ENCODE results near the gene TMEM237.

The TMEM237 gene

DNA sequence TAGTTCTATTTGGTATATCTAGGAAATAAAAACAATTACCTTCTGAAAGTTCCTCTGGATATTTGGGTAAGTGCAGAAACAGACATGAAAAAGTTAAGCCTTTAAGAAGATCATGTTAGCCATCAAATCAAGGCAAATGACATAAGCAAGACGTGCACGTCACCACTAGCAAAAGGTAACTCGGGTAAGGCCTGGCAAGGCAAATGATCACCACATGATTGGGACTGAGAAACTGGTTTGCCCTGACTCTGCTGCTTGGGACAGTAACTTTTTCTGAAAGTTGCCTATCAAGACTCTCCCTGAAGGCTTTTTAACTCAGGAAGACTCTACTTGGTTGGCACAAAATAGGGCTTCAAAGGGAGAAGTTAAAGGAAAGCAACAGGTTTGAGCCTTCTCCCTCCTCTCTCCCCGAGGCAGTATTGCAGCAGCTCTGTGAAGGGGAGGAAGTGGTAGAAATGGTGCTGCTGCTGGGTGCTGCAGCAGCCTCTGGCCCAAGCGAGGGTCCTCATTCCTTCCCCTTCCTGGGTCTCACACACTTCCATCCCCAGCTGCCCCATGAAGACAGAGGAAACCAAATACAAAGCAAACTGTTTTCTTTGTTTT lies 17.1 kb upstream of the TMEM237 start:
- ChIA-PET POLR2A (no interaction called here), CTCF (no interaction called here)
- no peak overlapping the region for H3K4me3 ChIP-seq (ENCODE audit: low read depth, low read length)
- H3K27ac ChIP-seq (ENCODE audit: extremely low read depth, low read depth, low read length): no peak overlapping the region
- H3K9me3 ChIP-seq (ENCODE audit: control insufficient read depth, insufficient read depth, low read depth, low read length): no peaks in the 10 kb centered on the region
- H3K4me1 ChIP-seq (ENCODE audit: control insufficient read depth, insufficient read depth, low read length): no peaks in the 10 kb centered on the region
- no peaks in the 10 kb centered on the region for H3K36me3 ChIP-seq (ENCODE audit: control insufficient read depth in 2 of 2, insufficient read depth in 1 of 2, low read length in 2 of 2)
- peak; percentile 72 for TF ChIP-seq SCRT2 (tag by site-specific recombination; IDR thresholded peaks at IDR 0.05)
- TF ChIP-seq, protein P1, sequence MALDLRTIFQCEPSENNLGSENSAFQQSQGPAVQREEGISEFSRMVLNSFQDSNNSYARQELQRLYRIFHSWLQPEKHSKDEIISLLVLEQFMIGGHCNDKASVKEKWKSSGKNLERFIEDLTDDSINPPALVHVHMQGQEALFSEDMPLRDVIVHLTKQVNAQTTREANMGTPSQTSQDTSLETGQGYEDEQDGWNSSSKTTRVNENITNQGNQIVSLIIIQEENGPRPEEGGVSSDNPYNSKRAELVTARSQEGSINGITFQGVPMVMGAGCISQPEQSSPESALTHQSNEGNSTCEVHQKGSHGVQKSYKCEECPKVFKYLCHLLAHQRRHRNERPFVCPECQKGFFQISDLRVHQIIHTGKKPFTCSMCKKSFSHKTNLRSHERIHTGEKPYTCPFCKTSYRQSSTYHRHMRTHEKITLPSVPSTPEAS (tag by site-specific recombination; IDR thresholded peaks at IDR 0.05): no peak

DNA sequence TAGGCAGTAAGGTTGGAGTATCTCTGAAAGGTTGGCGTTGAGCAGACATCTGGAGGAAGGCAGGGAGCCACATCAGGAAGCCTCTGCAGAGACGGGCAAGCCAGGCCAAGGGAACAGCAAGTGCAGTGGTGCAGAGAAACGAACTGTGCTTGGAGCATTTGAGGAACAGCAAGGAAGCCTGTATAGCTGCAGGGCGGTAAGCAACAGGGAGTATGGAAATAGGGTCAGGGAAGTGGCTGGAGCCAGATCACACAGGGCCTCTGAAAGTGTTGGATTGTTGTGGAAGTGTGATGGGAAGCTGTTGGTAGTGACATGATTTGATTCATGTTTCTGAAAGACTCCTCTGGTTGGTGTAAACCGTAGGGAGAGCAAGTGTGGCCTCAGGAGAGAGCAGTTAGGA lies 13.4 kb upstream of the TMEM237 start:
- ChIA-PET POLR2A (no interaction called here), CTCF (interaction anchor here (0.6 to 0.7 kb wide), 2 partner anchors 30 to 201 kb away, joined by 3 to 4 read pairs; no protein-coding TSS in a partner anchor)
- H3K27ac ChIP-seq (ENCODE audit: extremely low read depth, low read depth, low read length): no peak overlapping the region
- no peaks in the 10 kb centered on the region for H3K4me1 ChIP-seq (ENCODE audit: control insufficient read depth, insufficient read depth, low read length)
- no peaks in the 10 kb centered on the region for H3K36me3 ChIP-seq (ENCODE audit: control insufficient read depth in 2 of 2, insufficient read depth in 1 of 2, low read length in 2 of 2)
- H3K9me3 ChIP-seq (ENCODE audit: control insufficient read depth, insufficient read depth, low read depth, low read length): no peaks in the 10 kb centered on the region
- H3K4me3 ChIP-seq (ENCODE audit: low read depth, low read length): no peak overlapping the region
- no peak for TF ChIP-seq ZNF239 (tag by site-specific recombination; IDR thresholded peaks at IDR 0.05)
- 0 out of 2 replicates have a peak, but pooled peaks have one; percentile 35 for TF ChIP-seq ZIC2 (tag by site-specific recombination; IDR thresholded peaks at IDR 0.05)

DNA sequence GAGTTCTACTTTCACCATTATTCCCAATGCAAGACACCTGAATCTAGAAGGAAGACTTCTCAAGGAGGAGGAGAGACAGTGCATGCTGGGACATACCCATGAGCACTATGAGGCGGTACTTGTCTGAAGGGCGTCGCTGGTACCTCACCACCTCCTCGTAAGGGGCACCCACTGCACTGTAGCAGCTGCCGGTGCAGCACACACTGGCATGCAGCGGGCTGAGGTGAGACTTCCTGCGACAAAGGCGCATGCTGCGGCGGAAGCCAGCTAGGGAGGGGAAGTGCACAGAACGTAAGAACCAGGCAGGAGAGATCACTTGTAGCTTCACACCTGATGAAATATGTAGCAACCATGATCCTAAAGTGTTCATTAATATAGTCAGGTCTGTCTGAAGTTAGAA lies 12.8 kb upstream of the TMEM237 start:
- H3K27ac ChIP-seq (ENCODE audit: extremely low read depth, low read depth, low read length): no peak overlapping the region
- no peaks in the 10 kb centered on the region for H3K36me3 ChIP-seq (ENCODE audit: control insufficient read depth in 2 of 2, insufficient read depth in 1 of 2, low read length in 2 of 2)
- H3K4me1 ChIP-seq (ENCODE audit: control insufficient read depth, insufficient read depth, low read length): no peaks in the 10 kb centered on the region
- no peak for TF ChIP-seq KLF1 (tag by site-specific recombination; IDR thresholded peaks at IDR 0.05)
- no peak for TF ChIP-seq WT1 (tag by site-specific recombination; IDR thresholded peaks at IDR 0.05)
- TF ChIP-seq OSR2 (tag by site-specific recombination; IDR thresholded peaks at IDR 0.05): no peak
- TF ChIP-seq ZNF184 (tag by site-specific recombination; IDR thresholded peaks at IDR 0.05): no peak
- TF ChIP-seq ZNF549 (tag by site-specific recombination; IDR thresholded peaks at IDR 0.05): no peak
- TF ChIP-seq, protein P2, sequence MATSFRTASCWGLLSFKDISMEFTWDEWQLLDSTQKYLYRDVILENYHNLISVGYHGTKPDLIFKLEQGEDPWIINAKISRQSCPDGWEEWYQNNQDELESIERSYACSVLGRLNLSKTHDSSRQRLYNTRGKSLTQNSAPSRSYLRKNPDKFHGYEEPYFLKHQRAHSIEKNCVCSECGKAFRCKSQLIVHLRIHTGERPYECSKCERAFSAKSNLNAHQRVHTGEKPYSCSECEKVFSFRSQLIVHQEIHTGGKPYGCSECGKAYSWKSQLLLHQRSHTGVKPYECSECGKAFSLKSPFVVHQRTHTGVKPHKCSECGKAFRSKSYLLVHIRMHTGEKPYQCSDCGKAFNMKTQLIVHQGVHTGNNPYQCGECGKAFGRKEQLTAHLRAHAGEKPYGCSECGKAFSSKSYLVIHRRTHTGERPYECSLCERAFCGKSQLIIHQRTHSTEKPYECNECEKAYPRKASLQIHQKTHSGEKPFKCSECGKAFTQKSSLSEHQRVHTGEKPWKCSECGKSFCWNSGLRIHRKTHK (tag by site-specific recombination; IDR thresholded peaks at IDR 0.05): no peak
- no peak for TF ChIP-seq SP7 (tag by site-specific recombination; IDR thresholded peaks at IDR 0.05)
- no peak for TF ChIP-seq ZNF701 (tag by site-specific recombination; IDR thresholded peaks at IDR 0.05)
- no peak for TF ChIP-seq ZNF626 (tag by site-specific recombination; IDR thresholded peaks at IDR 0.05)
- TF ChIP-seq ZSCAN30 (tag by site-specific recombination; IDR thresholded peaks at IDR 0.05): no peak
- TF ChIP-seq ZNF239 (tag by site-specific recombination; IDR thresholded peaks at IDR 0.05): no peak
- ChIA-PET CTCF (interaction anchor here (0.7 kb wide), 1 partner anchor 30 kb away, joined by 4 read pairs; no protein-coding TSS in a partner anchor), POLR2A (no interaction called here)
- no peak overlapping the region for H3K4me3 ChIP-seq (ENCODE audit: low read depth, low read length)
- no peaks in the 10 kb centered on the region for H3K9me3 ChIP-seq (ENCODE audit: control insufficient read depth, insufficient read depth, low read depth, low read length)

DNA sequence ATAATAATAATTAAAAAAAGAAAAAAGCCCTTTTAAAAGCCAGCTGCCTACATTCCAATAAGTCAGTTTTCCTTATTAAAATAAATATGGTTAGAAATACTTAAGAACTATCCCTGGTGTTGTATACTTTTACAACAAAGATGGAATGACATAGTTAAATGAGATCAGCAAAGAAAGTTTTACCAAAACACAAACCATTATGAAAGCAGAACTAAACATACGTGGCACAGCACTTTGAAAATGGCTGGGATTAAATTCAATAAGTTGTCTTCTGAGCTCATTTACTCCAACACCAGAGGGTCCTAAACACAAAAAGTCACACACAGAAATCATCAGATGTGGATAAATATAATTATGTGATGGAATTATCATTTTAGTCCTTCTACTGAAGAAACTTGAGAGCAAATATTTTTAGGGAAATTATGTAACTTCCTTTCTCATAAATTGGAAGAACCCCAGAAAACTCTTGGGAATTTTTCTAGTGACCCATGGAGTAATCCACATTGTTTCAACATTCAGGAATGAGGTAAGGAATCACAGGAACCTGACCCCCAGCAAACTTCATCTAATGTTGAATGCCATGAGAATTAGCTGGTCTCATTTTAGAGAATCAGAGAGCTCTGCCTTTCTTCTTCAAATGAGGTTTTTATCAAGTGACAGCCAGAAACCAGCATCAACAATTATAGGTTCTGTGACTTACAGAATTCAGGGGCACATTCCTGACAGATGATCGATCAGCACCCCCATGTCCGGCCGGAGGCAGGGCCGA lies 11.5 kb upstream of the TMEM237 start:
- Histone ChIP-seq H3K4me1 (ENCODE audit: control insufficient read depth, insufficient read depth, low read length) (no peaks in the 10 kb centered on the region), H3K27ac (ENCODE audit: extremely low read depth, low read depth, low read length) (no peak overlapping the region), H3K36me3 (ENCODE audit: control insufficient read depth in 2 of 2, insufficient read depth in 1 of 2, low read length in 2 of 2) (no peaks in the 10 kb centered on the region), H3K9me3 (ENCODE audit: control insufficient read depth, insufficient read depth, low read depth, low read length) (no peaks in the 10 kb centered on the region), H3K4me3 (ENCODE audit: low read depth, low read length) (no peak overlapping the region)
- POLR2A ChIA-PET: no interaction called here
- CTCF ChIA-PET: no interaction called here
- TF ChIP-seq ZBTB48 (tag by site-specific recombination; IDR thresholded peaks at IDR 0.05): no peak
- TF ChIP-seq, protein P3, sequence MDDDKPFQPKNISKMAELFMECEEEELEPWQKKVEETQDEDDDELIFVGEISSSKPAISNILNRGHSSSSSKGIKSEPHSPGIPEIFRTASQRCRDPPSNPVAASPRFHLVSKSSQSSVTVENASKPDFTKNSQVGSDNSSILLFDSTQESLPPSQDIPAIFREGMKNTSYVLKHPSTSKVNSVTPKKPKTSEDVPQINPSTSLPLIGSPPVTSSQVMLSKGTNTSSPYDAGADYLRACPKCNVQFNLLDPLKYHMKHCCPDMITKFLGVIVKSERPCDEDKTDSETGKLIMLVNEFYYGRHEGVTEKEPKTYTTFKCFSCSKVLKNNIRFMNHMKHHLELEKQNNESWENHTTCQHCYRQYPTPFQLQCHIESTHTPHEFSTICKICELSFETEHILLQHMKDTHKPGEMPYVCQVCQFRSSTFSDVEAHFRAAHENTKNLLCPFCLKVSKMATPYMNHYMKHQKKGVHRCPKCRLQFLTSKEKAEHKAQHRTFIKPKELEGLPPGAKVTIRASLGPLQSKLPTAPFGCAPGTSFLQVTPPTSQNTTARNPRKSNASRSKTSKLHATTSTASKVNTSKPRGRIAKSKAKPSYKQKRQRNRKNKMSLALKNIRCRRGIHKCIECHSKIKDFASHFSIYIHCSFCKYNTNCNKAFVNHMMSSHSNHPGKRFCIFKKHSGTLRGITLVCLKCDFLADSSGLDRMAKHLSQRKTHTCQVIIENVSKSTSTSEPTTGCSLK (tag by site-specific recombination; IDR thresholded peaks at IDR 0.05): no peak
- TF ChIP-seq MEIS1 (CRISPR knock-in tag; IDR thresholded peaks at IDR 0.05; ENCODE audit: borderline replicate concordance): no peak
- no peak for TF ChIP-seq ZNF140 (tag by site-specific recombination; IDR thresholded peaks at IDR 0.05)
- no peak for TF ChIP-seq RBAK (tag by site-specific recombination; IDR thresholded peaks at IDR 0.05)
- TF ChIP-seq, protein P4, sequence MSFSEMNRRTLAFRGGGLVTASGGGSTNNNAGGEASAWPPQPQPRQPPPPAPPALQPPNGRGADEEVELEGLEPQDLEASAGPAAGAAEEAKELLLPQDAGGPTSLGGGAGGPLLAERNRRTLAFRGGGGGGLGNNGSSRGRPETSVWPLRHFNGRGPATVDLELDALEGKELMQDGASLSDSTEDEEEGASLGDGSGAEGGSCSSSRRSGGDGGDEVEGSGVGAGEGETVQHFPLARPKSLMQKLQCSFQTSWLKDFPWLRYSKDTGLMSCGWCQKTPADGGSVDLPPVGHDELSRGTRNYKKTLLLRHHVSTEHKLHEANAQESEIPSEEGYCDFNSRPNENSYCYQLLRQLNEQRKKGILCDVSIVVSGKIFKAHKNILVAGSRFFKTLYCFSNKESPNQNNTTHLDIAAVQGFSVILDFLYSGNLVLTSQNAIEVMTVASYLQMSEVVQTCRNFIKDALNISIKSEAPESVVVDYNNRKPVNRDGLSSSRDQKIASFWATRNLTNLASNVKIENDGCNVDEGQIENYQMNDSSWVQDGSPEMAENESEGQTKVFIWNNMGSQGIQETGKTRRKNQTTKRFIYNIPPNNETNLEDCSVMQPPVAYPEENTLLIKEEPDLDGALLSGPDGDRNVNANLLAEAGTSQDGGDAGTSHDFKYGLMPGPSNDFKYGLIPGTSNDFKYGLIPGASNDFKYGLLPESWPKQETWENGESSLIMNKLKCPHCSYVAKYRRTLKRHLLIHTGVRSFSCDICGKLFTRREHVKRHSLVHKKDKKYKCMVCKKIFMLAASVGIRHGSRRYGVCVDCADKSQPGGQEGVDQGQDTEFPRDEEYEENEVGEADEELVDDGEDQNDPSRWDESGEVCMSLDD (tag by site-specific recombination; IDR thresholded peaks at IDR 0.05): no peak

Data from HEK293 (cell line).